HG03460 (cell line): ENCODE results near the gene WASF3.

Experiments
- ATAC-seq: cut with Tn5 transposase; IDR thresholded peaks from one replicate; pipeline ENCODE4 v1.9.1; 2021; ENCODE audit not compliant: unreplicated experiment

The WASF3 gene

DNA sequence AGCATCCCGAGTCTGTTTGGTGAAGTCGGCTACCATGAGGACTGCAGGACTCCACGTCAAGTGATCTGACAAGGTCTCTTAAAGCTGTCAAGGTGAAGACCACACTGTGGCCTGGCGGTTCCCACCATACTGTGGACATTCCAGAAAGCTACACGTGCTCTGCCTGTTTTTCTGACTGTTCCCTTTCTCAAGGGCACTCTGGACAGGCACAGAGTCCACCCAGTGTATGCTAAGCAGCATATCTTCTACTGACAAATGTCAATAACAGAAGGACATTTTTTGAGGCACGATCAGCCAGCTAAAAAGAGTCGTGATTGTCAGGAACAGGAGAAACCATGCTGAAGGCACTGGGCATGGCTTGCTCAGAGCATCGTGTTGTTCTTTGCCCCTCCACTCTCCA is 12.8 kb upstream of the WASF3 start:
- no peak for ATAC-seq

DNA sequence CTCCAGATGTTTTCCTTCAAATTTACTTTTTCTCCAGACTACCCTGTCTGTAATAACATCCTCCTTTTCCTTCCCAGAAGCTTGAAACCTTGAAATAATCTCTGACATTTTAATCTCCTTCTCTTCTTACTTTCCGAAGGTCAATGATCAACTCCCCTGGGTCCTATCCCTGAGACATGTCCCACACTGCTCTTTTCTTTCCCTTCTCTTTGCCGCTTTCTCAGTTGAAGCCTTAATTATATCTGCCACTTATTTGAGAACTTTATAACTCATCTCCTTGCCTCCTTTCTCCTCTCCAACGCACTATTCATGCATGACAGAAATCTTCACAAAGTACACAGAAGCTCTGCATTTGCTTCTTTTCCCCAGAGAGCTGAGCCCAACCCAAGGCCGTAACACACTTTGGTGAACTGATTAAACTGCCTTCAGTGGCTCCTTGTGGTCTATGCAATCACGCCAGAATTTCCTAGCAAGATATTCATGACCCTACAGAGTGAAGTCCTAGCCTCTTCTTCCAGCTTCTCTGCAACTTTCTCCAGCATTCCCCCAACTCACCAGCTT is 9.2 kb upstream of the WASF3 start:
- no peak for ATAC-seq

GRCh38 chr13:26549713-26550112 is 7.8 kb upstream of the WASF3 start:
- ATAC-seq = no peak

- no peak for ATAC-seq
These were observed 6.1 kb upstream of the WASF3 start for GRCh38 chr13:26551255-26551860.

- ATAC-seq = no peak
These were observed 2.1 kb upstream of the WASF3 start for GRCh38 chr13:26555413-26555812.

DNA sequence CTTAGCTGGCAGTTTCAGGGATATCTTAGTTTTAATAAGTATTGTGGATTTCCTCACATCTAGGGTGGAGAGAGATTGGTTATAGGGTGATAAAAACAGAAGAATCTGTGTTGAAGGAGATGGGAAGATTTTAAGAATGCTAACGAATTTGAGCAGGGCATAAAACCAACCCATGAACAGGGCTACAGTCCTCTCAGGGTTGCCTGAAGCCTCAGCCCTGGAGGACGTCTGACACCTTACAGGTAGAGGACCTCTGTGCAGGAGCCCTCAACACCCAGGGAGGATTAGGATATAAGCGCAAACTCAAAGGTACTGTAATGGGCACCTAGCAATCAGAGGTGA is 461 bp upstream of the WASF3 start:
- no peak for ATAC-seq

- ATAC-seq = no peak
These were observed 757 bp downstream of the WASF3 start for GRCh38 chr13:26558074-26558805.

DNA sequence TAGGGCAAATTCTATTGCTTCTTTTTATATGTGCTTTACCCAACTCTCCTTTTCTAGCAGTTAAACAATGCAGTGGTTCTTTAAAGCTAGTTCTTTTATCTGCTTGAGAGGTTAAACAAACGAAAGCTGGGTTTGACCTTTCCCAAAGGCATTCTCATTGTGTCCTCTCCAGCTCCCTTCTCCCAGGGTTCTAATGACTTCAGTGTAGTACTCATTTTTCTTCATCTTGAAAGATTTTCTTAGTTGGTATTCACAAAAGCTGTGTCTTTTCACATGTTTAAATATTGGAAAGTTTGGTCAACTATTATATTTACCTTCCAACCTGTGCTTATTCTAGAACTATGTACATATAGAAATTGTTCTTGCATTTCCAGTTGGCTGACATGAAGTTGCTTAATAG is 1.5 kb downstream of the WASF3 start:
- ATAC-seq = no peak

GRCh38 chr13:26560456-26560855 is 3.0 kb downstream of the WASF3 start:
- ATAC-seq = no peak

DNA sequence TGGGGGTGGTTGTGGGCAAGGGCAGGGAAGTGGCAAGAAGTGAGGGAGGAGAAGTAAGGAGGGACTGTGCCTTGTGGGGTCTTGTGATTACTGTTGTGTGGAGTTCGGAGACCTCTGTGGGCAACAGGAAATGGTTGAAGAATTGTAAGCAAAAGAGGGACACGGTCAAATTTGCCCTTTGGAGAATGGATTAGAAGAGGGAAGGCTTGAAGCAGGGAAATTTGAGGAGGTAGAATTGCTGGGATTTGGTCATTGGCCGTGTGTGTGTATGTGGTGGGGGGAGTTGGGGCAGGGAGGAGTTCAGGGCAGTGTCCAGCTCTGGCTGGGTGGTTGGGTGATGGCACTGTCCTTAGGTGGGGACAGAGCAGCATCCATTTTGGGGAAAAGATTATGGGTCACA is 3.6 kb downstream of the WASF3 start:
- no peak for ATAC-seq

DNA sequence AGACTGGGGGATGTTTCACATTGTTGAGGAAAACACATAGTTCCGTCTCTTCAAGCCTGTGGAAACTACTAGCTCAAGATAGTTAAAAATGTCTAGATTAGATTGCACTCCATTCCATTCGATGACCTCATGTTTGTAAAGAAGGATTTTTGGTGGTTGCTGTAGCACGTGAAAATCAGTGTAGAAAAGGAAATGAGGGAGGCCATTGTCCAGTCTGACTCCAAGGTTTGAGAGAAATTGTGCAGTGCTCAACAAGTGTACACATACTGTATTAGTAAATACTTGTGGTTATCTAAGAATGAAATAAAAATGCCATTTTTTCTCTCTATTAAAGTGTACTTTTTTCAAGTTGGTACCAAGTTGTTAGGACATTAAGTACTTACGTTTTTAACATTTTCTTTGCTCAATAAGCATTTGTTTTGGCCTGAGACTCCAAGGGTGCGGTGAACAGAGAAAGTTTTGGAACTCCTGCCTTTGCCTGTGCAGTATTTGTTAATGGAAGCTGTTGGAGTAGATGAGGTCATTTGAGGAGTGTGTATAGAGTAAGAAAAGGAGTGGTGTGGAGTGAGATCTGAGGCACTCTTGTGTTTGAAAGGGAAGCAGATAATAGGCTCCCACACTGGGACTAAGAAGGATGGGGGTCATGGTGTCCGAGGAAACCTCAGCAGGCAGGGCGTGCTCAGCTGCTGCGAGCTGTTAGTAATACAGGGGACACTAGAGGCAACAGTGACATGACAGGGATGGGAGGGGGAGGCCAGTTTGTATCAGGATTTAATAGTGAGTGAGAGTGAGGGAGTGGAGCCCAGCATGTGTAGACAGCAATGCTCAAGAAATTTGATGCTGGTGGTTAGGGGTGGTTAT is 4.4 kb downstream of the WASF3 start:
- ATAC-seq = no peak

- ATAC-seq = no peak
These were observed 5.0 kb downstream of the WASF3 start for GRCh38 chr13:26562512-26562890.

DNA sequence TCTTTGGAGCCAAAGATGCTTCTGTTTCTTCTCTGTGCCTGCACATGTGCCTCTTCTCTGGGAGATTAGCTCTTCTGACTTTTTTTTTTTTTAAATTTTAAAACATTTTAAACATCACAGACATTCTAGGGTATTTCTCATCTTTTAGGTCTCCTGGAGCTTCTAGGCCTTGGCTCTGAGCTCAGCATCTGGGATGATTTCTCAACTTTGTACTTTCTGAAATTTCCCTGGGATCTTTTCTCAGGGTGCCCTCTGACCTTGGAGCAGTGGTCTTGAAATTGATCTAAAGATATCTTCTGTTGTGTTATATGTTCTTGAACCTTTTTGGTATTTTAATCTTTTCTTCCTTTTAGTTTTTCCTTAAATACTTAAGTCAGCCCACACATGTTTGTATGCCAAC is 6.2 kb downstream of the WASF3 start:
- no peak for ATAC-seq

DNA sequence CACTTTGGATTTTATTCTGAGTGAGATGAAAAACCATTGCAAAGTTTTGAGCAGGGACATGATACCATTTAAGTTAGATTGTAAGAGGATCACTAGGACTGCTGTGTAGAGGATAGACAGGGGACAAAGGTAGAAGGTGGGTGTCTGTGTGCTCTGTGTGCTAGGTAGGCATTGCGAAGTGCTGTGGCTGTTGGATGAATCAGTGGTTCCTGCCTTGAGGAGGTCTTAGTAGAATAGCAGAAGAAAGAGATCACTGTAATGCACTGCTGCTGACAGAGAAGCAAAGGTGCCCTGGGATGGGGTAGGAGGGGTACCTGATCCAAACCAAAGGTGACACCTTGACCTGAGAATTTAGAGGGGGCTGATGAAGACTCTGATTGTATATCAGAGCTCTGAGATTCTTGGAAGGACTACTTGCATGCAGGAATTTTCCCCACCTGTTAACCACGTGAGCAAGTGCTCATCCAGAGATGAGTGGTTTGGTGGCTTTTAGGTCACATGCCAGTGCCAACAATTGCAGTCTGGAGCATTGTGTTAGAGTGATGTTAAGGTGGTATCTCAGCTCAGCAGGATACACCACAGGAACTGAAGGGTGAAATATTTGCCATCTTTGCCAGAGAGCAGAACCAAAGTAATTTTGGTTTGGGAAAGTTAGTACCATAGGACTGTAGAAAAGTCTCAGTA is 10.8 kb downstream of the WASF3 start:
- no peak for ATAC-seq

DNA sequence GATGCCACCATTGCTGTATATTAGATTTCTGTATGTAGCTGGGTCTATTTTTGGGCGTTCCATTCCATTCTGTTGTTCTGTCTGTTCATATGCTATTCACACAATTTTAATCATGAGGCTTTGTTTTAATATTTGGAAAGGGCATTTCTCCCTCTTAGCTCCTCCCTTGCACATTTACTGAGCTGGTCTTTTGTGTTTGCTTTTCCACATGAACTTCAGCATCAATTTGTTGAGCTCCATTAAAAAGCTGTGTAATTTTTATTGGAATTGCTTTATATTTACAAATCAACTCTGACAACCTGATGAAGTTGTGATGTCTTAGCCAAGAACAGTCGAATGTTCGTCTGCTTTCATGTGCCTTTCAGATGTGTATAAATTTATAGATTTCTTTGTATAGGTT is 14.0 kb downstream of the WASF3 start:
- no peak for ATAC-seq

GRCh38 chr13:26575244-26575643 is 17.8 kb downstream of the WASF3 start:
- ATAC-seq = no peak

DNA sequence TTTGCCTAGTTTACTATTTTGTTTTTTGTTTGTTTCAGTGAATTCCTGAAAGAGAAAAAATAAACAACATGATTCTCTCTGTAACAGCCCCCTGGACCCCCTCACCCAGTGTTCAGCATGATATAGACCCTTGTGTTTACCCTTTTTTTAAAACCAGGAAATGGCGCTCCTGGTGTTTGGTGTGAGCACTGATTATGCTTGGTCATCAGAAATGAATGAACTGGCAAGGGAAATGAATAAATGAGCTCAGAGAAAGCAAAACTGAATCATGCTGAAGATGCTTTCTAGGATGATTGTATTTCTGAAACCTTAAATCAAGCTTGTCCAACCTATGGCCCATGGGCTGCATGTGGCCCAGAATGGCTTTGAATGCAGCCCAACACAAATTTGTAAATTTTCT is 22.1 kb downstream of the WASF3 start:
- no peak for ATAC-seq

GRCh38 chr13:26583662-26584061 is 26.2 kb downstream of the WASF3 start:
- no peak for ATAC-seq

GRCh38 chr13:26584713-26585112 is 27.2 kb downstream of the WASF3 start:
- no peak for ATAC-seq

- ATAC-seq = no peak
These were observed 27.7 kb downstream of the WASF3 start for GRCh38 chr13:26585136-26585535.

DNA sequence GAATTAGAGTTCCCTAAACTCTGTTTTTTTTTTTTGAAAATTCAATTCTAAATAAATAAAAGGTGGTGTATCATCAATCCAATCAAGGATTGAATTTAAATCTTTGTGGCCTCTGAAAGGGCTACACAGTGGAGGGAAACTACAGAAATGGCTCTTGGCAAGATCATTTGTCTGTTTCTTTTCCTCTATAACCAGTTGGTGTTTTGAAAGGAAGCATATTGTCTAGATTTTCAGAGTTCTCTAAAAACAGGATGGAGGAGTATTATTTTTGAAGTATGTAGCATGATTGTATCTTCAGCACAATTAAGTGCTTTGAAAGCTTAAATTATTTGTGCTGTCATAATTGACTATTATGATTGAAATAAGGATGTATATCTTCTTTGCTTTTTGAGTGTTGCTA is 29.8 kb downstream of the WASF3 start:
- no peak for ATAC-seq
